IMR-90 (cell line): ENCODE results near the gene RPL12.

ENCODE experiments used
- CEBPB ChIP-seq: IDR thresholded peaks from 2 replicates; pipeline ENCODE4 v1.6.1; 2012; ENCODE audit warnings: low read depth, low read length, improper control_type of control experiment
- FOS ChIP-seq: fragments of 150-350 bp; IDR thresholded peaks from 2 replicates; pipeline ENCODE4 v1.6.1; 2016; ENCODE audit warnings: low read depth, low read length
- MAFK ChIP-seq: IDR thresholded peaks from 2 replicates; pipeline ENCODE4 v1.6.1; 2012; ENCODE audit warnings: low read depth, low read length, improper control_type of control experiment
- MAZ ChIP-seq: IDR thresholded peaks from 2 replicates; pipeline ENCODE4 v1.6.1; 2012; ENCODE audit warnings: low read depth, mild to moderate bottlenecking, low read length, improper control_type of control experiment, moderate library complexity, borderline replicate concordance
- MXI1 ChIP-seq: IDR thresholded peaks from 2 replicates; pipeline ENCODE4 v1.6.1; 2012; ENCODE audit warnings: low read depth, mild to moderate bottlenecking, low read length, moderate library complexity, borderline replicate concordance
- NFE2L2 ChIP-seq: fragments of 150-350 bp; IDR thresholded peaks from 2 replicates; pipeline ENCODE4 v1.6.1; 2016; ENCODE audit warnings: low read depth, mild to moderate bottlenecking, low read length
- POLR2A ChIP-seq: IDR thresholded peaks from 2 replicates; pipeline ENCODE4 v1.6.1; 2012; ENCODE audit warnings: mild to moderate bottlenecking, low read depth, low read length
- RAD21 ChIP-seq: IDR thresholded peaks from 2 replicates; pipeline ENCODE4 v1.6.1; 2012; ENCODE audit warnings: low read length, improper control_type of control experiment
- RCOR1 ChIP-seq: IDR thresholded peaks from 2 replicates; pipeline ENCODE4 v1.6.1; 2012; ENCODE audit warnings: mild to moderate bottlenecking, low read length, improper control_type of control experiment; ENCODE audit not compliant: insufficient replicate concordance
- SMC3 ChIP-seq: fragments of 150-350 bp; IDR thresholded peaks from 2 replicates; pipeline ENCODE4 v1.6.1; 2016; ENCODE audit warnings: low read depth, mild to moderate bottlenecking, antibody characterized with exemption, low read length, moderate library complexity
- TF ChIP-seq, protein P1 (sequence below): conservative IDR thresholded peaks from 2 replicates; pipeline ENCODE4 v1.5.1; 2012; ENCODE audit warnings: mild to moderate bottlenecking, low read depth, low read length, improper control_type of control experiment

DNA sequence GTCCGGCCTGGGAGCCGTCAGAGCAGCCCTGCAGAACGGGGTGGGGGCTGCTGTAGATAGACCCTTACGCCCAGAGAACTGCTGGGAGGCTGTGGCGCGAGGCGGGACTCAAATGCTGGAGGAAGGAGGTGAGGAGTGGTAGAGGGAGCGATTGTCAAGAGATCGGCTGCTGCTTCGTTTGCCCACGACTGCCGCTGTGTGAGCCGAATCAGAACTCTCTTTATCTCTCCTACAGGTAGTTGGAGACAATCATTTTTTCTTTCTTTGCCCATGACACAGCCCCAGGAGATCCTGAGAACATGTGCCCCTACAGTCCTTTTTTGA lies 26.6 kb downstream of the RPL12 start:
- TF ChIP-seq RAD21 (no peak), MXI1 (no peak), POLR2A (no peak), MAZ (no peak), NFE2L2 (no peak), FOS (no peak), RCOR1 (no peak), SMC3 (no peak), CEBPB (no peak), MAFK (no peak)
- TF ChIP-seq, protein P1, sequence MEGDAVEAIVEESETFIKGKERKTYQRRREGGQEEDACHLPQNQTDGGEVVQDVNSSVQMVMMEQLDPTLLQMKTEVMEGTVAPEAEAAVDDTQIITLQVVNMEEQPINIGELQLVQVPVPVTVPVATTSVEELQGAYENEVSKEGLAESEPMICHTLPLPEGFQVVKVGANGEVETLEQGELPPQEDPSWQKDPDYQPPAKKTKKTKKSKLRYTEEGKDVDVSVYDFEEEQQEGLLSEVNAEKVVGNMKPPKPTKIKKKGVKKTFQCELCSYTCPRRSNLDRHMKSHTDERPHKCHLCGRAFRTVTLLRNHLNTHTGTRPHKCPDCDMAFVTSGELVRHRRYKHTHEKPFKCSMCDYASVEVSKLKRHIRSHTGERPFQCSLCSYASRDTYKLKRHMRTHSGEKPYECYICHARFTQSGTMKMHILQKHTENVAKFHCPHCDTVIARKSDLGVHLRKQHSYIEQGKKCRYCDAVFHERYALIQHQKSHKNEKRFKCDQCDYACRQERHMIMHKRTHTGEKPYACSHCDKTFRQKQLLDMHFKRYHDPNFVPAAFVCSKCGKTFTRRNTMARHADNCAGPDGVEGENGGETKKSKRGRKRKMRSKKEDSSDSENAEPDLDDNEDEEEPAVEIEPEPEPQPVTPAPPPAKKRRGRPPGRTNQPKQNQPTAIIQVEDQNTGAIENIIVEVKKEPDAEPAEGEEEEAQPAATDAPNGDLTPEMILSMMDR = 0 out of 2 replicates have a peak, but pooled peaks have one; percentile 5
